HepG2 (cell line): ENCODE results near the gene LEAP2. TPM values are rescaled to one million over a fixed set of nuclear protein-coding genes. Genes with fewer than 3 reads are reported as not detected.

Experiments
- ATAC-seq: fragments of 200-7000 bp; cut with Tn5 transposase; 3 replicates; pipeline ENCODE4 v1.9.1; 2020; ENCODE audit warnings: mild to moderate bottlenecking, moderate library complexity
- BruUV-seq: library from RNA; stranded (reverse); fragments of 400-500 nt; replicated peaks from 2 replicates; lab custom pipeline; 2021; lab: Mats Ljungman, UMichigan
- CTCF ChIA-PET: fragments of 300-600 bp; formaldehyde crosslinking; extraction: SDS; loops from one replicate; lab custom pipeline; 2021; ENCODE audit warnings: low total read pairs, inconsistent platforms, low intra/inter-chr PET ratio; lab: Yijun Ruan, JAX
- POLR2A ChIA-PET: fragments of 350-600 bp; sonication (Branson Sonifier 250); formaldehyde crosslinking; loops from one replicate; lab custom pipeline; 2020; ENCODE audit warnings: antibody characterized with exemption, inconsistent platforms; lab: Yijun Ruan, JAX
- DNase-seq: peaks from one replicate; pipeline ENCODE4 v3.0.0-alpha.2; 2015; ENCODE audit warnings: low spot score
- FAIRE-seq: peaks from 3 replicates; lab custom pipeline; 2011; peaks lifted over from hg19 to GRCh38; lab: Jason Lieb, UNC
- H2AFZ ChIP-seq: one replicate; pipeline ENCODE4 v1.6.1; 2011; ENCODE audit warnings: low read length, inconsistent platforms
- H3K27ac ChIP-seq: fragments of 300-600 bp; 3 replicates; pipeline ENCODE4 v1.8.0; 2011; ENCODE audit warnings: mixed run types, mild to moderate bottlenecking, mixed read lengths, low read length, inconsistent platforms; ENCODE audit not compliant: insufficient read depth; ENCODE audit errors: extremely low read length
- H3K27me3 ChIP-seq, 2 experiments: fragments of 200-600 bp in 1 of 2; 2 replicates in 1 of 2; 3 replicates in 1 of 2; pipeline versions ENCODE4 v1.6.0 to v1.8.0; 2011; ENCODE audit warnings: low read length in 2 of 2, mild to moderate bottlenecking in 2 of 2, moderate library complexity in 2 of 2, inconsistent platforms in 1 of 2; ENCODE audit not compliant: insufficient read depth in 2 of 2, control insufficient read depth in 1 of 2
- H3K36me3 ChIP-seq, 2 experiments: fragments of 200-600 bp in 1 of 2; replicated peaks in 1 of 2; 2 replicates in 1 of 2; 3 replicates in 1 of 2; pipeline versions ENCODE4 v1.5.1 to v1.8.0; 2011; ENCODE audit warnings: low read length in 2 of 2, inconsistent platforms in 1 of 2; ENCODE audit not compliant: insufficient read depth in 2 of 2, control insufficient read depth in 1 of 2
- H3K4me1 ChIP-seq: 2 replicates; pipeline ENCODE4 v1.5.1; 2012; ENCODE audit warnings: low read length, inconsistent platforms; ENCODE audit not compliant: insufficient read depth
- H3K4me2 ChIP-seq: 2 replicates; pipeline ENCODE4 v1.6.0; 2011; ENCODE audit warnings: low read depth, low read length, inconsistent platforms
- H3K4me3 ChIP-seq, 3 experiments: fragments of 200-600 bp in 1 of 3; sonication (generic), shearing (Covaris generic) in 1 of 3; replicated peaks in 1 of 3; 2 replicates each; pipeline ENCODE4 v1.5.1; 2011 to 2016; ENCODE audit warnings: low read length in 3 of 3, inconsistent platforms in 2 of 3, low read depth in 2 of 3, mild to moderate bottlenecking in 2 of 3, control low read depth in 1 of 3, mixed read lengths in 1 of 3; ENCODE audit not compliant: insufficient read depth in 1 of 3
- H3K79me2 ChIP-seq: one replicate; pipeline ENCODE4 v1.6.1; 2011; ENCODE audit warnings: low read length, inconsistent platforms; ENCODE audit not compliant: insufficient read depth
- H3K9ac ChIP-seq: 2 replicates; pipeline ENCODE4 v1.6.0; 2011; ENCODE audit warnings: mild to moderate bottlenecking, low read depth, low read length, inconsistent platforms; ENCODE audit not compliant: insufficient read depth
- H3K9me3 ChIP-seq: 2 replicates; pipeline ENCODE4 v1.5.1; 2012; ENCODE audit warnings: mild to moderate bottlenecking, low read length
- H4K20me1 ChIP-seq: 2 replicates; pipeline ENCODE4 v1.6.0; 2011; ENCODE audit warnings: inconsistent platforms, mild to moderate bottlenecking, low read length, moderate library complexity; ENCODE audit not compliant: insufficient read depth
- ATM ChIP-seq: fragments of 450-650 bp; IDR thresholded peaks from 2 replicates; pipeline ENCODE4 v1.7.1; 2017; ENCODE audit warnings: mild to moderate bottlenecking, borderline replicate concordance
- CEBPB ChIP-seq: IDR thresholded peaks from 2 replicates; pipeline ENCODE4 v1.6.1; 2011; ENCODE audit warnings: low read depth, low read length, improper control_type of control experiment, borderline replicate concordance
- ISX ChIP-seq: sonication (generic); formaldehyde crosslinking; conservative IDR thresholded peaks from 2 replicates; pipeline ENCODE4 v1.5.0; 2020; ENCODE audit warnings: missing genetic modification reagents
- KIAA2018 ChIP-seq: sonication (generic); formaldehyde crosslinking; IDR thresholded peaks from 2 replicates; pipeline ENCODE4 v1.5.0; 2020; ENCODE audit warnings: mild to moderate bottlenecking, missing genetic modification reagents, borderline replicate concordance
- RNF2 ChIP-seq: fragments of 450-650 bp; conservative IDR thresholded peaks from 2 replicates; pipeline ENCODE4 v1.6.1; 2016; ENCODE audit warnings: low read depth
- ZNF382 ChIP-seq: sonication (generic); formaldehyde crosslinking; IDR thresholded peaks from 2 replicates; pipeline ENCODE4 v1.5.0; 2020; ENCODE audit warnings: missing genetic modification reagents, mild to moderate bottlenecking, borderline replicate concordance
- ZNF747 ChIP-seq: sonication (generic); formaldehyde crosslinking; IDR thresholded peaks from 2 replicates; pipeline ENCODE4 v1.8.1; 2023; ENCODE audit warnings: missing genetic modification reagents, mild to moderate bottlenecking, borderline replicate concordance
- ZNF788 ChIP-seq: sonication (generic); formaldehyde crosslinking; IDR thresholded peaks from 2 replicates; pipeline ENCODE4 v1.5.0; 2020; ENCODE audit warnings: mild to moderate bottlenecking, missing genetic modification reagents, borderline replicate concordance
- WGBS: methylation state at CpG from one replicate; pipeline ENCODE4 v1.1.6; 2017; ENCODE audit warnings: low lambda C conversion rate; 5-methylcytosine and 5-hydroxymethylcytosine counted together
- in situ Hi-C: cut with HindIII; loops from 2 replicates; pipeline ENCODE4 v1.10.0; 2017; ENCODE audit warnings: low pct_unique_long_range_greater_than_20kb; ENCODE audit not compliant: extremely low pct_ligation_motif_present
- intact Hi-C: fragments of 100-400 bp; cut with micrococcal nuclease; formaldehyde crosslinking; loops from one replicate; pipeline ENCODE4 v1.10.0; 2022; ENCODE audit not compliant: unreplicated experiment
- polyA plus RNA-seq, 8 experiments: library from polyadenylated mRNA; depleted of rRNA in 3 of 8; stranded (reverse) in 7 of 8; unstranded in 1 of 8; fragments of >200 nt; fragmentation: Illumina TruSeq in 4 of 8; extraction: Trizol in 4 of 8; gene quantifications; 2 replicates each; pipeline versions ENCODE4 v1.2.1 to v1.2.3, GENCODE V29; 2011 to 2016; ENCODE audit warnings: low read depth in 4 of 8, missing spikeins in 1 of 8, mixed read lengths in 1 of 8; ENCODE audit not compliant: insufficient read depth in 1 of 8
- total RNA-seq, 5 experiments: library from RNA; depleted of rRNA; stranded (reverse); fragments of >200 nt; fragmentation: Illumina TruSeq; extraction: Trizol; gene quantifications; 2 replicates each; pipeline ENCODE4 v1.2.3, GENCODE V29; 2016; ENCODE audit warnings: low read depth in 1 of 5
- TF ChIP-seq, protein P1 (sequence below): sonication (generic); formaldehyde crosslinking; IDR thresholded peaks from 2 replicates; pipeline ENCODE4 v1.8.0; 2022; ENCODE audit warnings: missing genetic modification reagents, mild to moderate bottlenecking, inconsistent platforms, borderline replicate concordance
- TF ChIP-seq, protein P2 (sequence below): sonication (generic); formaldehyde crosslinking; IDR thresholded peaks from 2 replicates; pipeline ENCODE4 v1.5.0; 2020; ENCODE audit warnings: mild to moderate bottlenecking, missing genetic modification reagents

Gene LEAP2
- total and polyA plus RNA-seq, 2 of the 13 experiments (the other 11 are each of a cell fraction or from before 2014, with no cell fraction given), result 23.9 to 51.9 TPM

- ChIA-PET CTCF (no interaction called here), POLR2A (interaction anchor here (0.9 to 4.8 kb wide), 12 partner anchors 9 to 212 kb away, joined by 3 to 51 read pairs (median 10); partner anchors contain the start of genes GDF9, HSPA4, SHROOM1 and UQCRQ)
- Histone ChIP-seq H3K79me2 (no peaks in the 10 kb centered on the region), H4K20me1 (no peaks in the 10 kb centered on the region), H3K9ac (peak overlapping the region; percentile 88), H3K4me3 (peak overlapping the region; percentile 36 to 68 (median 48); a peak in 5 of 6 replicates), H3K9me3 (no peaks in the 10 kb centered on the region), H3K4me2 (peak overlapping the region; percentile 92), H2AFZ (no peak overlapping the region), H3K4me1 (peaks cover 81% of the 10 kb centered on the region), H3K27me3 (no peaks in the 10 kb centered on the region), H3K27ac (peak overlapping the region; percentile 98), H3K36me3 (no peaks in the 10 kb centered on the region)
- intact Hi-C loops, result no loop called here
- DNase-seq (peak; percentile 89), FAIRE-seq (peak; percentile 68), ATAC-seq (peak; percentile 72)
- BruUV-seq, result TSS peak; percentile 93
- in situ Hi-C loops, result no loop called here
- 1% methylated on average over 8 of the region's 8 CpGs for WGBS
- TF ChIP-seq ZNF747 (CRISPR knock-in tag), result 0 out of 2 replicates have a peak, but pooled peaks have one; percentile 17
- TF ChIP-seq, protein P1, sequence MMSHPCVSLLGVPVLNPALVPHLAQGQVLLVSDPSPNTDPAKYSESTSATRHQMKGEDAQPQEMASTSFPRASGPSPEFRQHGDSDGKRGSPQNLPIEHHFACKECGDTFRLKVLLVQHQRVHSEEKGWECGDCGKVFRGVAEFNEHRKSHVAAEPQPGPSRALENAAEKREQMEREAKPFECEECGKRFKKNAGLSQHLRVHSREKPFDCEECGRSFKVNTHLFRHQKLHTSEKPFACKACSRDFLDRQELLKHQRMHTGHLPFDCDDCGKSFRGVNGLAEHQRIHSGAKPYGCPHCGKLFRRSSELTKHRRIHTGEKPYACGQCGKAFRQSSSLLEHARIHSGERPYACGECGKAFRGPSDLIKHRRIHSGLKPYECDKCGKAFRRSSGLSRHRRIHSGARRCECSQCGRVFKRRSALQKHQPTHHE (CRISPR knock-in tag), result no peak
- peak; percentile 51; the same call in 1 of the 2 replicates for TF ChIP-seq ATM
- no peak for TF ChIP-seq ZNF788 (CRISPR knock-in tag)
- peak; percentile 93 for TF ChIP-seq CEBPB
- no peak for TF ChIP-seq RNF2
- TF ChIP-seq ISX (CRISPR knock-in tag), result no peak
- TF ChIP-seq KIAA2018 (CRISPR knock-in tag), result no peak
- TF ChIP-seq, protein P2, sequence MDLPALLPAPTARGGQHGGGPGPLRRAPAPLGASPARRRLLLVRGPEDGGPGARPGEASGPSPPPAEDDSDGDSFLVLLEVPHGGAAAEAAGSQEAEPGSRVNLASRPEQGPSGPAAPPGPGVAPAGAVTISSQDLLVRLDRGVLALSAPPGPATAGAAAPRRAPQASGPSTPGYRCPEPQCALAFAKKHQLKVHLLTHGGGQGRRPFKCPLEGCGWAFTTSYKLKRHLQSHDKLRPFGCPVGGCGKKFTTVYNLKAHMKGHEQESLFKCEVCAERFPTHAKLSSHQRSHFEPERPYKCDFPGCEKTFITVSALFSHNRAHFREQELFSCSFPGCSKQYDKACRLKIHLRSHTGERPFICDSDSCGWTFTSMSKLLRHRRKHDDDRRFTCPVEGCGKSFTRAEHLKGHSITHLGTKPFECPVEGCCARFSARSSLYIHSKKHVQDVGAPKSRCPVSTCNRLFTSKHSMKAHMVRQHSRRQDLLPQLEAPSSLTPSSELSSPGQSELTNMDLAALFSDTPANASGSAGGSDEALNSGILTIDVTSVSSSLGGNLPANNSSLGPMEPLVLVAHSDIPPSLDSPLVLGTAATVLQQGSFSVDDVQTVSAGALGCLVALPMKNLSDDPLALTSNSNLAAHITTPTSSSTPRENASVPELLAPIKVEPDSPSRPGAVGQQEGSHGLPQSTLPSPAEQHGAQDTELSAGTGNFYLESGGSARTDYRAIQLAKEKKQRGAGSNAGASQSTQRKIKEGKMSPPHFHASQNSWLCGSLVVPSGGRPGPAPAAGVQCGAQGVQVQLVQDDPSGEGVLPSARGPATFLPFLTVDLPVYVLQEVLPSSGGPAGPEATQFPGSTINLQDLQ (CRISPR knock-in tag), result no peak
- no peak for TF ChIP-seq ZNF382 (CRISPR knock-in tag)
Observed at GRCh38 chr5:132839426-132840301, 33.8 kb upstream of the LEAP2 start.
